HEK293 (cell line): ENCODE measurements around the gene RNASE8.

ENCODE experiments used
- CTCF ChIA-PET: fragments of 350-600 bp; formaldehyde crosslinking; extraction: SDS; loops from one replicate; lab custom pipeline; 2021; ENCODE audit warnings: antibody characterized with exemption; lab: Yijun Ruan, JAX
- POLR2A ChIA-PET: fragments of 300-600 bp; formaldehyde crosslinking; extraction: SDS; loops from one replicate; lab custom pipeline; 2020; ENCODE audit warnings: antibody characterized with exemption, inconsistent platforms; lab: Yijun Ruan, JAX
- H3K27ac ChIP-seq: fragments of 200-500 bp; sonication (Bioruptor generic); 2 replicates; pipeline ENCODE4 v1.5.1; 2014; ENCODE audit warnings: low read depth, low read length, control low read depth, inconsistent platforms; ENCODE audit errors: extremely low read depth
- H3K36me3 ChIP-seq, 2 experiments: fragments of 200-500 bp in 1 of 2; sonication (Bioruptor generic) in 1 of 2; 1 replicate in 1 of 2; 2 replicates in 1 of 2; pipeline ENCODE4 v1.5.1; 2014 to 2017; ENCODE audit warnings: inconsistent platforms in 2 of 2, low read length in 2 of 2; ENCODE audit not compliant: control insufficient read depth in 2 of 2, insufficient read depth in 1 of 2
- H3K4me1 ChIP-seq: fragments of 200-500 bp; sonication (Bioruptor generic); 2 replicates; pipeline ENCODE4 v1.5.1; 2014; ENCODE audit warnings: mild to moderate bottlenecking, low read length, inconsistent platforms; ENCODE audit not compliant: control insufficient read depth, insufficient read depth
- H3K4me3 ChIP-seq: 2 replicates; pipeline ENCODE4 v1.5.1; 2011; ENCODE audit warnings: low read depth, mild to moderate bottlenecking, control low read depth, low read length, moderate library complexity
- H3K9me3 ChIP-seq: fragments of 200-500 bp; sonication (Bioruptor generic); 2 replicates; pipeline ENCODE4 v1.5.1; 2014; ENCODE audit warnings: low read depth, low read length, inconsistent platforms; ENCODE audit not compliant: control insufficient read depth, insufficient read depth
- BCL11A ChIP-seq: fragments of 450-650 bp; formaldehyde crosslinking; IDR thresholded peaks from 2 replicates; pipeline ENCODE4 v1.5.1; 2016; ENCODE audit warnings: low read depth, missing biosample characterization, missing genetic modification characterization
- BCL11B ChIP-seq: fragments of 450-650 bp; formaldehyde crosslinking; IDR thresholded peaks from 2 replicates; pipeline ENCODE4 v1.5.1; 2016; ENCODE audit warnings: low read depth, missing biosample characterization, missing genetic modification characterization
- FEZF1 ChIP-seq: fragments of 450-650 bp; formaldehyde crosslinking; IDR thresholded peaks from 2 replicates; pipeline ENCODE4 v1.5.1; 2016; ENCODE audit warnings: missing biosample characterization, missing genetic modification characterization
- OSR2 ChIP-seq: fragments of 450-650 bp; formaldehyde crosslinking; IDR thresholded peaks from 2 replicates; pipeline ENCODE4 v1.5.1; 2016; ENCODE audit warnings: missing biosample characterization, missing genetic modification characterization
- OVOL3 ChIP-seq: fragments of 450-650 bp; formaldehyde crosslinking; IDR thresholded peaks from 2 replicates; pipeline ENCODE4 v1.5.1; 2016; ENCODE audit warnings: missing biosample characterization, missing genetic modification characterization
- PATZ1 ChIP-seq: fragments of 450-650 bp; formaldehyde crosslinking; IDR thresholded peaks from 2 replicates; pipeline ENCODE4 v1.5.1; 2016; ENCODE audit warnings: missing biosample characterization, missing genetic modification characterization
- SETDB1 ChIP-seq: IDR thresholded peaks from one replicate; pipeline ENCODE4 v1.6.1; 2017; ENCODE audit warnings: mild to moderate bottlenecking, low read length, moderate library complexity, mixed read lengths; ENCODE audit not compliant: insufficient read length
- TCF7L2 ChIP-seq: IDR thresholded peaks from 2 replicates; pipeline ENCODE4 v1.6.1; 2011; ENCODE audit warnings: low read depth, mild to moderate bottlenecking, inconsistent platforms, low read length, moderate library complexity, borderline replicate concordance
- ZBTB1 ChIP-seq: fragments of 450-650 bp; formaldehyde crosslinking; IDR thresholded peaks from 2 replicates; pipeline ENCODE4 v1.5.1; 2016; ENCODE audit warnings: missing biosample characterization, missing genetic modification characterization
- ZNF26 ChIP-seq: fragments of 450-650 bp; formaldehyde crosslinking; IDR thresholded peaks from 2 replicates; pipeline ENCODE4 v1.5.1; 2016; ENCODE audit warnings: missing biosample characterization, missing genetic modification characterization
- ZNF274 ChIP-seq, 2 experiments: fragments of 200-500 bp in 1 of 2; fragments of 450-650 bp in 1 of 2; sonication (Bioruptor generic) in 1 of 2; formaldehyde crosslinking in 1 of 2; IDR thresholded peaks; 2 replicates each; pipeline versions ENCODE4 v1.5.1 to v1.6.1; 2014 to 2016; ENCODE audit warnings: borderline replicate concordance in 1 of 2, inconsistent platforms in 1 of 2, low read length in 1 of 2, missing biosample characterization in 1 of 2, missing genetic modification characterization in 1 of 2
- ZNF280D ChIP-seq: fragments of 450-650 bp; formaldehyde crosslinking; IDR thresholded peaks from 2 replicates; pipeline ENCODE4 v1.5.1; 2016; ENCODE audit warnings: missing biosample characterization, missing genetic modification characterization
- ZNF48 ChIP-seq: fragments of 450-650 bp; formaldehyde crosslinking; IDR thresholded peaks from 2 replicates; pipeline ENCODE4 v1.5.1; 2016; ENCODE audit warnings: missing biosample characterization, missing genetic modification characterization
- ZNF521 ChIP-seq: fragments of 450-650 bp; formaldehyde crosslinking; IDR thresholded peaks from 2 replicates; pipeline ENCODE4 v1.5.1; 2017; ENCODE audit warnings: missing biosample characterization, mild to moderate bottlenecking, missing genetic modification characterization
- ZNF664 ChIP-seq: fragments of 450-650 bp; formaldehyde crosslinking; IDR thresholded peaks from 2 replicates; pipeline ENCODE4 v1.5.1; 2016; ENCODE audit warnings: missing biosample characterization, missing genetic modification characterization
- ZNF677 ChIP-seq: fragments of 450-650 bp; IDR thresholded peaks from 2 replicates; pipeline ENCODE4 v1.5.0; 2018; ENCODE audit warnings: missing biosample characterization, mild to moderate bottlenecking, missing genetic modification characterization, moderate library complexity
- ZNF701 ChIP-seq: fragments of 450-650 bp; formaldehyde crosslinking; IDR thresholded peaks from 2 replicates; pipeline ENCODE4 v1.5.1; 2016; ENCODE audit warnings: missing biosample characterization, missing genetic modification characterization
- ZNF776 ChIP-seq: fragments of 450-650 bp; formaldehyde crosslinking; IDR thresholded peaks from 2 replicates; pipeline ENCODE4 v1.5.0; 2017; ENCODE audit warnings: missing biosample characterization, missing genetic modification characterization, borderline replicate concordance
- ZNF843 ChIP-seq: fragments of 450-650 bp; formaldehyde crosslinking; IDR thresholded peaks from 2 replicates; pipeline ENCODE4 v1.5.1; 2016; ENCODE audit warnings: missing biosample characterization, missing genetic modification characterization
- TF ChIP-seq, protein P1 (sequence below): fragments of 450-650 bp; formaldehyde crosslinking; IDR thresholded peaks from 2 replicates; pipeline ENCODE4 v1.5.1; 2017; ENCODE audit warnings: missing biosample characterization, missing genetic modification characterization
- TF ChIP-seq, protein P2 (sequence below): fragments of 450-650 bp; formaldehyde crosslinking; IDR thresholded peaks from 2 replicates; pipeline ENCODE4 v1.5.0; 2017; ENCODE audit warnings: missing biosample characterization, missing genetic modification characterization, borderline replicate concordance

Gene RNASE8

DNA sequence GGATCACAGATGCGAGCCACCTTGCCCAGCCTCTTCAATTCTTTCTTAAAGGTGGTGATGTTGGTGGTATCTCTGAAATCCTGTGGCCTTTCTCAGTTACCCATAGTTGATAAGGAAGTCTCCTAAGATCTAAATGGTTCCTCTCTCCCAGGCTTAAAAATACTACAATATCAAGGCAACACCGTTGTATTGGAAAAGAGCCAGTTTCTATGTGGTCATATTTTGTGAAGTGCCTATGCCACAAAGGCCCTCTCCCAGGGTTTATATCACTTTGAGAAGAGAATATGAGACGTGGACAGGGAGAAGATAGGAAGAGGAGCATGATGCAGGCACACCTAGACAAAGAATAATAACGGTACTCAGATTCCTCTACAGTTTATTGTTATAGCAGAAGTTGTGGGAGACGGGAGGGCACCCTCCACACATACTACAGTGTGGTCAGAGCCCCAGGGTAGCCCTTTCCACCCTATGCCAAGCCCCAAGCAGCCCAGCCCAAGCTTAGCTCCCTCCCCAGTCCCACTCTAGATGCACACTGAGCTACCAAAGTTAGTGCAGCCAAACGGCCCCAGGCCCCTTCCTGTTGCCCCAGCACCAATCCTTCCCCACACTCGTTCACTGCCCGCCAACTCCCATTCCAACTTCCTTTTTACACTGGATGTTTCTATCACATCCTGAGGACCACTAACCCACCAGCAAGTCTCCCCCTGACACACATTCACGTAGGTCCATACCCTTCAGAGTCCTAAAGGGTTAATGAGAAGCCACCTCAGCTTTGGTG is 41.0 kb upstream of the RNASE8 start:
- CTCF ChIA-PET, result interaction anchor here (0.6 to 7.4 kb wide), 13 partner anchors 11 to 99 kb away, joined by 3 to 206 read pairs (median 35); partner anchors contain the start of genes RNASE7, SLC39A2 and TPPP2
- POLR2A ChIA-PET, result interaction anchor here (0.6 to 2.5 kb wide), 2 partner anchors 55 to 76 kb away, joined by 3 to 19 read pairs; no protein-coding TSS in a partner anchor
- H3K4me1 ChIP-seq, result no peaks in the 10 kb centered on the region
- TF ChIP-seq TCF7L2, result no peak
- no peak for TF ChIP-seq ZNF48 (tag by site-specific recombination)
- TF ChIP-seq, protein P1, sequence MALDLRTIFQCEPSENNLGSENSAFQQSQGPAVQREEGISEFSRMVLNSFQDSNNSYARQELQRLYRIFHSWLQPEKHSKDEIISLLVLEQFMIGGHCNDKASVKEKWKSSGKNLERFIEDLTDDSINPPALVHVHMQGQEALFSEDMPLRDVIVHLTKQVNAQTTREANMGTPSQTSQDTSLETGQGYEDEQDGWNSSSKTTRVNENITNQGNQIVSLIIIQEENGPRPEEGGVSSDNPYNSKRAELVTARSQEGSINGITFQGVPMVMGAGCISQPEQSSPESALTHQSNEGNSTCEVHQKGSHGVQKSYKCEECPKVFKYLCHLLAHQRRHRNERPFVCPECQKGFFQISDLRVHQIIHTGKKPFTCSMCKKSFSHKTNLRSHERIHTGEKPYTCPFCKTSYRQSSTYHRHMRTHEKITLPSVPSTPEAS (tag by site-specific recombination), result no peak
- no peak for TF ChIP-seq OSR2 (tag by site-specific recombination)
- TF ChIP-seq BCL11A, result no peak
- no peak for TF ChIP-seq ZNF664 (tag by site-specific recombination)
- TF ChIP-seq BCL11B (tag by site-specific recombination), result no peak
- no peak for TF ChIP-seq ZNF677 (tag by site-specific recombination)
- TF ChIP-seq ZNF274 (IDR thresholded peaks at IDR 0.05; ENCODE audit: low read length), result no peak
- no peak for TF ChIP-seq ZNF274 (tag by site-specific recombination; IDR thresholded peaks at IDR 0.05; ENCODE audit: borderline replicate concordance)
- TF ChIP-seq ZNF701 (tag by site-specific recombination), result no peak
- TF ChIP-seq ZBTB1 (tag by site-specific recombination), result no peak
- TF ChIP-seq, all 188 proteins: peak for 0
- Histone ChIP-seq H3K4me3 (no peak overlapping the region), H3K36me3 (peaks cover 0 to 43% of the 10 kb centered on the region in 2 experiments; a peak in 2 of 3 replicates), H3K27ac (0 out of 2 replicates have a peak overlapping the region, but pooled peaks have one; percentile 9), H3K9me3 (no peaks in the 10 kb centered on the region)

GRCh38 chr14:21017528-21018245 is 39.9 kb upstream of the RNASE8 start:
- H3K4me3 ChIP-seq, result no peak overlapping the region
- CTCF ChIA-PET, result interaction anchor here (0.6 to 7.4 kb wide), 6 partner anchors 10 to 318 kb away, joined by 3 to 136 read pairs (median 5); no protein-coding TSS in a partner anchor
- H3K36me3 ChIP-seq, result peaks cover 0 to 51% of the 10 kb centered on the region in 2 experiments; a peak in 2 of 3 replicates
- POLR2A ChIA-PET, result interaction anchor here (1.3 kb wide), 1 partner anchor 54 kb away, joined by 3 read pairs; no protein-coding TSS in a partner anchor
- H3K9me3 ChIP-seq, result no peaks in the 10 kb centered on the region
- H3K4me1 ChIP-seq, result no peaks in the 10 kb centered on the region
- no peak overlapping the region for H3K27ac ChIP-seq
- TF ChIP-seq ZNF521 (tag by site-specific recombination) (no peak), PATZ1 (tag by site-specific recombination) (no peak), ZNF26 (tag by site-specific recombination) (no peak), ZNF280D (tag by site-specific recombination) (no peak), SETDB1 (no peak), ZNF843 (no peak), OVOL3 (no peak), ZNF776 (tag by site-specific recombination) (no peak), ZBTB1 (tag by site-specific recombination) (no peak), FEZF1 (tag by site-specific recombination) (no peak)
- TF ChIP-seq, protein P2, sequence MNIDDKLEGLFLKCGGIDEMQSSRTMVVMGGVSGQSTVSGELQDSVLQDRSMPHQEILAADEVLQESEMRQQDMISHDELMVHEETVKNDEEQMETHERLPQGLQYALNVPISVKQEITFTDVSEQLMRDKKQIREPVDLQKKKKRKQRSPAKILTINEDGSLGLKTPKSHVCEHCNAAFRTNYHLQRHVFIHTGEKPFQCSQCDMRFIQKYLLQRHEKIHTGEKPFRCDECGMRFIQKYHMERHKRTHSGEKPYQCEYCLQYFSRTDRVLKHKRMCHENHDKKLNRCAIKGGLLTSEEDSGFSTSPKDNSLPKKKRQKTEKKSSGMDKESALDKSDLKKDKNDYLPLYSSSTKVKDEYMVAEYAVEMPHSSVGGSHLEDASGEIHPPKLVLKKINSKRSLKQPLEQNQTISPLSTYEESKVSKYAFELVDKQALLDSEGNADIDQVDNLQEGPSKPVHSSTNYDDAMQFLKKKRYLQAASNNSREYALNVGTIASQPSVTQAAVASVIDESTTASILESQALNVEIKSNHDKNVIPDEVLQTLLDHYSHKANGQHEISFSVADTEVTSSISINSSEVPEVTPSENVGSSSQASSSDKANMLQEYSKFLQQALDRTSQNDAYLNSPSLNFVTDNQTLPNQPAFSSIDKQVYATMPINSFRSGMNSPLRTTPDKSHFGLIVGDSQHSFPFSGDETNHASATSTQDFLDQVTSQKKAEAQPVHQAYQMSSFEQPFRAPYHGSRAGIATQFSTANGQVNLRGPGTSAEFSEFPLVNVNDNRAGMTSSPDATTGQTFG (tag by site-specific recombination), result no peak
